ENCODE data around the gene PCGF1.

DNA sequence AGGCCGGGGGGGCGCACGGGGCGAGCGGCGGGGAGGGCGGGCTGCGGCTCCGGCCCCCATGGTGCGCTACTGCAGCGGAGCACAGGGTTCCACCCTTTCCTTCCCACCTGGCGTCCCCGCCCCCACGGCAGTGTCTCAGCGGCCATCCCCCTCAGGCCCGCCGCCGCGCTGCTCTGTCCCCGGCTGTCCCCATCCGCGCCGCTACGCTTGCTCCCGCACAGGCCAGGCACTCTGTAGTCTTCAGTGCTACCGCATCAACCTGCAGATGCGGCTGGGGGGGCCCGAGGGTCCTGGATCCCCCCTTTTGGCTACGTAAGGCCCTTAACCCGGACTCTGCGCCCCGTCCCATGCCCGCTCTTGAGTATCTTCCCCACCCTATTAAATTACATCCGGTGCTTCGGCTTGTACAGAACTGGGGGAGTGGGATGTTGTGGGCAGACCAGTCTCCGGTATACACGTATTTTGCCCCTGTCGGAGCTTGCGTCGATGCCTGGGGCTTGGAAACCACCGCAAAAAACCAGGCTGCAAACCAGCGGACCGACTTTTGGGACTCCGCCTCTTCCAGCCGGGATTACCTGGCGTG is 49.9 kb downstream of the PCGF1 start:
- peak; percentile 75 for TF ChIP-seq POLR2A (IDR thresholded peaks at IDR 0.05; ENCODE audit: low read depth, low read length)
- no peak for TF ChIP-seq TAF1 (IDR thresholded peaks at IDR 0.05; ENCODE audit: borderline replicate concordance, low read depth, low read length)
